IPS-18c (cell line): Measurements from ENCODE around the gene EIF1AD.
"Not testable (repeated sequence)": the region's sequence is repeated elsewhere in the genome, so short reads cannot be mapped to it uniquely, and the experiment has no call there.

Experiments
- H3K4me3 ChIP-seq: 2 replicates; pipeline ENCODE4 v1.7.0; 2013; ENCODE audit warnings: low read depth, mild to moderate bottlenecking, low read length, moderate library complexity; ENCODE audit not compliant: insufficient read depth
- H3K9me3 ChIP-seq: one replicate; pipeline ENCODE4 v1.6.1; 2013; ENCODE audit warnings: mild to moderate bottlenecking, low read length, moderate library complexity; ENCODE audit not compliant: control insufficient read depth, insufficient read depth

Gene EIF1AD

GRCh38 chr11:66032957-66033735 lies 31.2 kb upstream of the EIF1AD start:
- Histone ChIP-seq H3K4me3 (no peak overlapping the region), H3K9me3 (no peaks in the 10 kb centered on the region)

DNA sequence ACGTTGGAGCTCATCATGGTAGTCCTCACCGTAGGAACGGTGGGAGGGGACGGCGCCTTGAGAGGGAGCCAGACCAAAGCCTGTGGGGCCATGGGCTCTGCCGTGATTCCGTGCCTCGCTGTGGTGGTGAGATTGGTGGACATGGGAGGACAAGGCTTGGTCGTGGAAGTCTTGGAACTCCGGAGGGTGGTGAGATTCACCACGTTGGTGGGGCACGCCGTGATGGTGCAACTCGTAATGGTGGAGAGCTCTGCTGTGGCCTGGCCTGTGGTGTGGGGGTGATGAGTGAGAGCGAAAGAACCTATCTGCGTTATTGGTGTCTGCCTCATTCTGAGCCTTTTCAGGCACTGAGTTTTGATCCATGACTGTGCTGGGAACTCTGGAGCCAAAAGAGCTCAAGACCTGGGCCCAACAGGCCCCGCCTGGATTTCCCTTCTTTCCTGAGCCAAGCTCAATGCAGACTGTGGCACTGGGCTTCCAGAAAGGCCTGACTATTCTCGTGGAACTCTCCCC lies 24.1 kb upstream of the EIF1AD start, which contains the start of gene CATSPER1:
CATSPER1 (minus strand) TSS at position 463 of the 513 bp plus-strand sequence; CDS start at position 363, 100 bp downstream.
- Histone ChIP-seq H3K4me3 (no peak within 1 kb of the TSS), H3K9me3 (no peaks in the 10 kb centered on the region)

DNA sequence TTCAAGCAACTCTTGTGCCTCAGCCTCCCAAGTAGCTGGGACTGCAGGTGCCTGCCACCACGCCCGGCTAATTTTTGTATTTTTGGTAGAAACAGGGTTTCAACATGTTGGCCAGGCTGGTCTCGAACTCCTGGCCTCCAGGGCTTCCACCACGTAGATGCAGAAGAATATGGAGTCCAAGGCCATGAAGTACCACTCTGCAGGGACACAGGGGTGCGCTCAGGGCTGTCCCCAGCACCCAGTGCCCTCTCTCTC lies 21.2 kb upstream of the EIF1AD start:
- not testable (repeated sequence) for H3K9me3 ChIP-seq, H3K4me3 ChIP-seq

DNA sequence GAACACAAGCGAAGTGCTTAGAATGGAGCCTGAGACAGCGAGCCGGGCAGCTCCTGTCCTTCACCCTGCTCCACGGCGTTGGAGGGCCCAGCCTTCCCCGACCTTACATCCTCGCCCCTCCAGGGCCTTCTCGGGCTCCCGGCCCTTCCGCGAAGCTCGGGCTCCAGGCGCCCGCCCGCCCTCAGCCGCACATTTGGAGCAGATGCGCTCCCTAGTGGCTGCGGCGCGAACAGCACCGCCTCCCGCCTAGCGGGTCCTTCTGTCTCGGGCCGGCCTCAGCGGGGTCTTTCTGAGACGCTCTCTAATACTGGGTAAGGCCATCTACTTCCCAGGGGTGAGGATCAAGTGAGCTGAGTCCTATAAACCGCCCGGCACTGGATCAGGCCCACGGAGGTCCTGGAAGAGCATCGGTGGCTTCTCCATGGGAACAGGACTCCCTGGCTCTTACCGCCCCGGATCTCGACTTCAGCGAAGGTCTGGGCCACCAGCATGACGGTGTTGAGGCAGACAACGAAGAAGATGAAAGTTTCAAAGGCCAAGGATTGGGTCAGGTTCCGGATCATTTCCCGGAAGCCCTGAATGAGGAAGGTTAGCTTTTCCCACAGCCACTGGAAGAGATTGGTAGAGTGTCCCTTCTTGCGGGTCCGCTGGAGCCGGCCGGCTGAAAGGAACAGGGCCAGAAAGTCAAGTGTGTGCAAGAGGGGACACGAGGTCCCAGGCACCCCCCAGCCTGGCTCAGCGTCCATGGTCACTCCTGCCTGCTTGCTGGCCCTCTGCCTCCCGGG lies 20.6 kb upstream of the EIF1AD start:
- Histone ChIP-seq H3K4me3 (no peak overlapping the region), H3K9me3 (no peaks in the 10 kb centered on the region)

- Histone ChIP-seq H3K9me3 (no peaks in the 10 kb centered on the region), H3K4me3 (no peak overlapping the region)
Observed at GRCh38 chr11:66020618-66021357, 18.8 kb upstream of the EIF1AD start.

GRCh38 chr11:66020212-66020611 lies 18.3 kb upstream of the EIF1AD start:
- H3K4me3 ChIP-seq, result no peak overlapping the region
- no peaks in the 10 kb centered on the region for H3K9me3 ChIP-seq

DNA sequence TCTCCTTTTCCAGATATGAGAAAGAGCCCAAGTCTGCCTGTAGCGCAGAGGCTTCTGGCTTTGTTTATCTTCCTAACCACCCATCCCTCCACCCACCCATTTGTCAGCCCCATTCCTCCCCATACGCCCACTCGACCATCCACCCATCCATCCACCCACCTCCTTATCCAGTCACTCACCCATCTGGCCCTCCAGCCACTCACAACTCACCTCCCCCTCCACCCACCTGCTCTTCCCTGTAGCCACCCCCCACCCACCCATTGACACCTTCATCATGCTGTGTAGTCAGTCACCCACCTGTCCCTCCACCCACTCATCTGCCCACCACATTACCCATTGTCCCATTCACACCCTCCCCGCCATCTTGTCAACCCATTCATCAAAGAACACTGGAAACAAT lies 15.4 kb upstream of the EIF1AD start:
- Histone ChIP-seq H3K4me3 (no peak overlapping the region), H3K9me3 (no peaks in the 10 kb centered on the region)

DNA sequence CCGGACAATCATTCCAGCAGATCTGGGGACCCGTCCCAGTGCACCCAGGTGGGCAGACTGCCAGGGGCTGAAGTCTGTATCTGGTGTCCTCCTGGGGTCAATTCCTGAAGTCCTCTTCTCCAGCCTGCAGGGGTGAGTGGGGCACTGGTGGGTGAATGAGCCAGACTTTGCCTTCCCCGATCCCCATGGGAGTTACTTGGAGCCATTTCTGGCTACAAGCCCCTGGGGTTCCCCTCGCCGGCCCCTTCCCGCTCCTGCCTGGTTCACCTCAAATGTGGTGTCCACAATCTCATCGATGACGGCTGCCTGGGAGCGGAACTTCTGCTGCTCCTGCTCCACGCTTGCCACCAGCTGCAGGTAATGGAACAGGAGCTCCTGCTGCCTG lies 14.8 kb upstream of the EIF1AD start:
- Histone ChIP-seq H3K9me3 (no peaks in the 10 kb centered on the region), H3K4me3 (no peak overlapping the region)

GRCh38 chr11:66015936-66016792 lies 14.2 kb upstream of the EIF1AD start:
- Histone ChIP-seq H3K4me3 (no peak overlapping the region), H3K9me3 (no peaks in the 10 kb centered on the region)

DNA sequence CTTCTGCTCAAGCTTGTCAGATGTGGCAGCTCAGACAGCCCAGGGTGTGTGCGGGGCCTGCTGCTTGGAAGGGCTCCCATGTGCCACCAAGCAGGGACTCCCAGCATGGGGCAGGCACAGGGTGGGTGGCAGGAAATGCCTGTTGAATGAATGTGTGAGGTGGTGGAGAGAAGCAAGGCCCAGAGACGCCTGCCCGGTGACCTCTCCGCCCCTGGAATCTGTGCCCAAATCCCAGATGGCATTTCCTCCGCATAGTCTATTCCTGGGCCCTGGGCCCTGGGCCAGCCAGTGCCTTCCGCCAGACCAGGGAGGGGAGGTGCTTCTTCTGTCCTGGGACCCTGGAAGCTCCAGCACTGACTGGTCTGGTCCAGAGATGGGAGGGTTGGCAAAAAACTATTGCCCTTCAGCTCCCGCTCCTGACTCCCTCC lies 13.5 kb upstream of the EIF1AD start:
- Histone ChIP-seq H3K9me3 (no peaks in the 10 kb centered on the region), H3K4me3 (no peak overlapping the region)

GRCh38 chr11:66014804-66015453 lies 13.0 kb upstream of the EIF1AD start:
- H3K9me3 ChIP-seq, result no peaks in the 10 kb centered on the region
- H3K4me3 ChIP-seq, result no peak overlapping the region

DNA sequence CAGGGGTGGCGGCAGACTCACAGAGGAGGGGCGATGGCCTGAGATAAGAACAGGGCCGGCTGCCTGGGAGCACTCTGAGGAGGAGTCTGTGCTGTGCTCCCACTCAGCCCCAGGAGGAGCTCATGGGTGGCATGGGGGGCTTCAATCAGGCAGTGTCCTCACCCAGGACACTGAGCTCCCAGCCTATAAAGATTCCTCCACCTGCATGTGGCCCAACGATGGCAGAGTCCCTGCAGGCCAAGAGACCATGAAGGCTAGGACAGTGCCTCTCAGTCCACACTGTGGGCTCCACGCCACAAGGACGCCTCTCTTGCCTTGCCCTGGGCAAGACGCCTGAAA lies 11.8 kb upstream of the EIF1AD start:
- Histone ChIP-seq H3K9me3 (no peaks in the 10 kb centered on the region), H3K4me3 (no peak overlapping the region)

DNA sequence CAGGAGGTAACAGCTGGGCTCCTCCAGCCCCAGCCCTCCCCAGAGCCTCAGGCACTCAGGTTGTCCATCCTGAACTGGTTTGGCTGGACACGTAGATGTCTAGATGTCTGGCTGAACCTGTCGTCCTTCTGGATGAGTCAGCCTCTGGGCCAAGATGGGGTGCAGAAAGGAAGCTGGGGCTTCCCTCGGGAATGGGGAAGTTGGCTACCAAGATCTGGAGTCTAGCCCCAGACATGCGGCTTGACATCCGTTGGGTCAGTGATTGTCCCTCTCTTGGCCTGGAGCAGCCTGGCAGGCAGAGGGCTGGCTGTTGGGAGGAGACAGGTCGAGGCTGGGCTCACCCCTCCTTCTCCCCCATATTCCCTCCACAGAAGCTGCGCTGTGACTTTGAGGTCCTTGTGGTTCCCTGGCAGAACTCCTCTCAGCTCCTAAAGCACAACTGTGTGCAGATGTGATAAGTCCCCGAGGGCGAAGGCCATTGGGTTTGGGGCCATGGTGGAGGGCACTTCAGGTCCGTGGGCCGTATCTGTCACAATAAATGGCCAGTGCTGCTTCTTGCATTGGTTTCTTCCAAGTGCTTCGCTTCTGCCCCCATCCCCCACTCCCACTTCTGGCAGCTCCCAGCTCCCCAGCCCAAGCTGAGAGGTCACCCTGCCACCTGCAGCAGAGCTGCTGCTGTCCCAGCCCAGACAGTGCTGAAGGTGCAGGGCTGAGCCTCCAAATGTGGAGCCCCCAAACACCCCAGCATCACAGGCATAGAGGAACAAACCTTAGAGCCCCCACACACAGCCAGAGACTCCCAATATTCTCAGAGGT lies 11.2 kb upstream of the EIF1AD start:
- Histone ChIP-seq H3K9me3 (no peaks in the 10 kb centered on the region), H3K4me3 (no peak overlapping the region)

DNA sequence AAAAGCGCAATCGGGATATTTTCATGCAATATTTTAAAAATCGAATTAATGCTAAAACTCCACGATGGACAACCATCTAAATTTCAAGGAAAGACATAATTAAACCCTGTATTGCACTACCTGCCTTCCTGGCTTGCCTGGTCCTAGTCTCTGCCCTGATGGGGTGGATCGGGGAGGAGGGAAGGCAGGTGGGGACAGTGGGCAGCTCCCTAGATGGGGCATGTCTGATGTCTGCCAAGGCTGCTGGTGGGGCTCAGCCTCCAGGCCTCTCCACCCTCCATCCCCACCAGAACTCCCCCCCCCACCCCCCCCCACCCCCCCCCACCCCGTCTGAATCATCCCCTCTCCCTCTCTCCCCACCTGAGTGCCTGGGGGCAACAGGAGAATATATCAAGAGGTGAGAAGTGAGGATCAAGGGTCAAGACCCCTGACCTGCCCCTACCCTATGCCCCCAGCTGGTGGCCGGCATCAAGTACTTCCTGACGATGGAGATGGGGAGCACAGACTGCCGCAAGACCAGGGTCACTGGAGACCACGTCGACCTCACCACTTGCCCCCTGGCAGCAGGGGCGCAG lies 10.5 kb upstream of the EIF1AD start:
- H3K9me3 ChIP-seq, result no peaks in the 10 kb centered on the region
- no peak overlapping the region for H3K4me3 ChIP-seq

- H3K9me3 ChIP-seq, result no peaks in the 10 kb centered on the region
- H3K4me3 ChIP-seq, result peak within 1 kb of the TSS; percentile 9; the same call in 1 of the 2 replicates
Observed at GRCh38 chr11:66011785-66012303, 9.9 kb upstream of the EIF1AD start, which contains the start of gene CST6. CST6 (plus strand) TSS chr11:66012008; CDS start chr11:66012045, 37 bp downstream.
